NCI-H748 treated with DMSO at 0.1 percent for 48 hours (cell line): ENCODE measurements around the gene HIVEP3.
"Not testable (repeated sequence)": the region's sequence is repeated elsewhere in the genome, so short reads cannot be mapped to it uniquely, and the experiment has no call there.

Source experiments
- DNase-seq: peaks from one replicate; lab custom pipeline; 2025; lab: John Stamatoyannopoulos, UW

The HIVEP3 gene

DNA sequence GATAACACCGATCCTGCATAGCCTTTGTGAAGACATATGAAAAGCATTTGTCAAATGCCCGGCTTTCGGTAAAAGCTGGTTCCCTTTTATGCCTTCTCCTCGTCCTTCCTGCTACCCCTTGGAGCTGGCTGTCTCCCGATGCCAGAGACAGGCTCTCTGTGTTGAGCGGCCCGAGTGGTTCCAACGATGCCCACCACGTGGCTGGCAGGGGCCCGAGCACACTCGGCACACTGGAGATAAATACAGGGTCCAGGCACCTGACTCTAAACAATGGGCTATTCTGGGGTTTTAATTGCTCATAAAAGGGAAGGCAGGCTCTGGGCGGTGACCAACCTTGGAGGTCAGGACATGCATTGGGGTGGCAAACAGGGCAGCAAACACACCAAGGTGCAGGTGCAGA, 207.1 kb downstream of the HIVEP3 start:
- no peak for DNase-seq

DNA sequence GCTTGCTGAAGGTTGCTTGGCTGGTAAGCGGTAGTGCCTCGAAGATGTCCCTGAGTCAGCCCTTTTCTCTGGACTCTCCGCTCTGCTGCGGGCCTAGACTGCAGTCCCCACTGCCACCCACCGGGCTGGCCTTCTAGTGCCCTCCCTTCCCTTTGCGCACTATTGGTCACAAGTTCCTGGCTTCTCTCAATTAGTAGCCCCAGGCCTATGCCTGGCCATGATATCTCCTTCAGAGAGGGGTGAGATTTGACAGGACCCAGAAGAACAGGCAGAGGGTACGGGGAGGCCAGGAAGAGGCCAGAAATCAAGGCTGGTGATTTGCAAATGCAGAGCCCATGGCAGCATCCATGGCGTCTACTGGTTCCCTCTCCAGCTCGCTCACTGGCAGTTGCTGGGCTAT, 207.7 kb downstream of the HIVEP3 start:
- no peak for DNase-seq

- DNase-seq = no peak
These were observed 208.8 kb downstream of the HIVEP3 start for GRCh38 chr1:41709873-41710272.

GRCh38 chr1:41709331-41709730, 209.4 kb downstream of the HIVEP3 start:
- no peak for DNase-seq

GRCh38 chr1:41708332-41708731, 210.4 kb downstream of the HIVEP3 start:
- no peak for DNase-seq

DNA sequence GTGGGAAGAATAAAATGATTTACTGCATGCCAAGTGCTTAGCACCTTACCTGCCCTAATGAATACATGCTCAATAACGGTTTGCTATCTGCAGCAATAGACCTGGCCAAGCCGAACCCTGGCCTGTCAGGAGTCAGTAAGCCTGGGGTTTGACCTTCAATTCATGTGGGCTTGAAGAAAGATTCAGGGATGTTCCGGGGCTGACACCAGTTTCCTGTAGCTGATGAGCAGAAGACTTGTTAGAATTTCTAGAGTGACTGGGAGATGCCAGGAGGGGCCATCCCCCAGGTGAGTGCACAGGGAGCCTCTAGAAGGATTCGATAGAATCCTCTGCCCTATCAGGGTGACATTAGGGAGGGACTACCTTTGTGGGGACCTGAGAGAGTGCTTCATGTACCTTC, 210.9 kb downstream of the HIVEP3 start:
- DNase-seq = no peak

DNA sequence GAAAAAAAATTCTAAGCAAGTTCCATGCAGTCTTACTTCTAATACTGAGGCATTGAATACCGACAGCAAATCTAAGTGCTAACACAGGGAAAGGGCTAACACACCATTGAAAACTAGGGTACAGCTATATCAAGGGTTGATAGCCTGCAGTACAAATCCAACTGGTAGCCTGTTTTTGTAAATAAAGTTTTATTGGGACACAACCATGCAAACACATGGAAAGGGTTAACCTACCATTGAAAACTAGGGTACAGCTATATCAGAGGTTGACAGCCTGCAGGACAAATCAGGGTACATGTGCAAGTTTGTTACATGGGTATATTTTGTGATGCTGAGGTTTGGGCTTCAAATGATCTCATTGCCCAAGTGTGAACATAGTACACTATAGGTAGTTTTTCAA, 212.9 kb downstream of the HIVEP3 start:
- DNase-seq = no peak

- DNase-seq = no peak
These were observed 214.5 kb downstream of the HIVEP3 start for GRCh38 chr1:41704196-41704595.

- DNase-seq = no peak
These were observed 216.0 kb downstream of the HIVEP3 start for GRCh38 chr1:41702771-41703170.

GRCh38 chr1:41700986-41701535, 217.7 kb downstream of the HIVEP3 start:
- no peak for DNase-seq

DNA sequence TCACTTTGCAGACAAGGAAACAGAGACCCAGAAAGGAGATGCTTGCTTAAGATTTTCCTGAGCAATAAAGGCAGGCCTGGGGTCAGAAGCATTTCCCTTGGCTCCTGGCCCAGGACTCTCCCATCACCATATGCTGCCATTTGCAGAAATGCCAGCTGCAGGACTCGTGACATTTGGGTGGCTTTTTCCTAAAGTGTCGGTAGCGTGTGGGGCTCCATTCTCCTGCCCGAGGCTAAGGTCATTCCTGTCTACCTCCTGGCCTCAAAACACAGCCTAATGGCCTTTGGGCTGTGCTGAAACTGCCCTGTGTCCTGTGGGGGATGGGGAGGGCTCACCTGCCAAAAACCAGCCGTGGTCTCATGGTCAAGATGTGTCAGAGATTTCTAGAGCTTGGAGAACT, 218.1 kb downstream of the HIVEP3 start:
- DNase-seq = no peak

DNA sequence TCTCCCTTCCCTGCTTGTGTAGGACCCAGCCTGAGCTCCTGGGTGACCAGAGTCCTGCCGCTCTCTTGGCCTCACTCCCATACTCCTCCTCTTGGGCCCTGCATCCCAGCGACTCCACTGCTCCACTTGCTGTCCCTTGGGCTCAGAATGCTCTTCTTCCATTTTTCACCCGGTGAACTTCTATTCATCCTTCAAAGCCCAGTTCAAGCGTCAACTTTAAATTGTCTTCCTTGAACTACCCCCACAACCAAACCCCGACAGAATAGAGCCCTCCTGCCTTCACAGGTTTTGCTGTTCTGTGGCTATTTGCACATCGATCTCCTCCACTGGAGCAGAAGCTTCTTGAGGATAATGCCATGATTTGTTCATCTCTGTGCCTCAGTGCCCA, 218.9 kb downstream of the HIVEP3 start:
- no peak for DNase-seq

DNA sequence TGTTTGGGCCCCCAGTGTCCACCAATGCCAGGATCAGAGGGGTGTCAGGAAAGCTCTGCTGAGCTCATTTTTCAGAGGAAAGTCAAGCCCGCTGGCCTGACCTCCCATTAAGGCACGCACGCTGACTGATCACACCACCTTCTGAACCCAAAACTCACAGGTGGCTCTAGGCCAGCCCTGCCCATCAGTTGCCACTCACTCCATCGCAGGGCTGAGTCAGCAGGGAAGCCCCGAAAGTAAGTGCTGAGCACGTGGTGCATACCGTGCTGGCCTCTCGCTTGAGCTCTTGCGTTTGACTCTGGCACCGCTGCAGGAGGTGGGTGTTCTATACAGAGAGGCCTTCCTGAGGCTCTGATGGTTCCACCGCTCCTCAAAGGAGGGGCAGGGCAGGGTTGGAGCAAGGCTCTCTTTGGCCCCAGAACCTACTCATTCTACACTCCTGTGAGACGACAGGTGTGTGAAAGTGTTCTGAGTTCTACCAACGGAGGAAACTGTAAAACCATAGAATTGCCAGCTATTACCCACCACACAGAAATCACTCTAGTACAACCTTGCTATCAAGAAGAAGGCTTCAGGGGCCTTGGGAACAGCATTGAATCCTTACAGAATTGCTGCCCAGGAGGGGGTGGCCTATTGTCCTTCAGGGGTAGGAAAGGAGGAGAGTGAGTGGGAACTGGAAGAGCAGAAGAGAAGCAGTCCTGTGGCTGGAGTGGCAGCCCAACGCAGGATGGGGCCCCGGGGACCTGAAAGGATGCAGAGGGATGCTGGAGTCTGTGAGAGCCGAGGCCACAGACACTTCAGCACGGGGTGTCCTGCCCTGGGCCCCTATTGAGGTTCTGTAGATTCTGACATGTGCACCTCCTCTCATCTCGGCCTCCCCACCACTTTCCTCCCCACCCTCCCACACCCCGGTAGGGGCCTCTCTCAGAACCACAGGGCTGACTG, 219.5 kb downstream of the HIVEP3 start:
- DNase-seq = no peak

GRCh38 chr1:41696381-41696780, 222.3 kb downstream of the HIVEP3 start:
- DNase-seq = no peak

- no peak for DNase-seq
These were observed 223.5 kb downstream of the HIVEP3 start for GRCh38 chr1:41695118-41695745.

DNA sequence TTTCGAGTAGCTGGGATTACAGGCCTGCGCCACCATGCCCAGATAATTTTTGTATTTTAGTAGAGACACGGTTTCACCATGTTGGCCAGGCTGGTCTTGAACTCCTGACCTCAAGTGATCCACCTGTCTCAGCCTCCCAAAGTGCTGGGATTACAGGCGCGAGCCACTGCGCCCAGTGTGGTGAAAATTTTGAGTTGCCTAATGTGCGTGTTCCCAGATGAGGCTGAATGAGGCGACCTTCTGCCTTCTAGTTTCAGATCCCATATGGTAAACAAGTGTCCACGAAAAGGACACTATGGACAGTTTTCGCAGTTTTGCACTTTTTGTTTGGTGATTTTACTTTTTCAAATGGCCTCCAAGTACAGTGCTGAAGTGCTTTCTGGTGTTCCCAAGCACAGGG, 226.8 kb downstream of the HIVEP3 start:
- DNase-seq = not testable (repeated sequence)

- no peak for DNase-seq
These were observed 227.3 kb downstream of the HIVEP3 start for GRCh38 chr1:41691424-41691823.

DNA sequence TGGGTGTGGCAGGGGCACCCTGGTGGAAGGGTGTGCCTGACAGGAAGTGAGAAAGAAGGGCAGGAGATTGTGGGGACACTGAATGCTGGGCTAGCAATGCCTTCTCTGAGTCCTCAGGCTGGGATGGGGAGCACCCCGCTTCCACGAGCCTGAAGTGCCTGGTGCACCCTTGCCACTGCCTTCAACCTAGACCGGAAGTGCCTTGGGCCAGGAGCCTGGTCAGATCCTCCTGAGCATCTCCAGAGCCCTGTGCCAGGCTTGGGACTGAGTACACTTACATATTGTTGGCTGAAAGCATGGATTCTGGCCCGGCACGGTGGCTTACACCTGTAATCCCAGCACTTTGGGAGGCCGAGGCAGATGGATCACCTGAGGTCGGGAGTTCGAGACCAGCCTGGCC, 228.4 kb downstream of the HIVEP3 start:
- no peak for DNase-seq

DNA sequence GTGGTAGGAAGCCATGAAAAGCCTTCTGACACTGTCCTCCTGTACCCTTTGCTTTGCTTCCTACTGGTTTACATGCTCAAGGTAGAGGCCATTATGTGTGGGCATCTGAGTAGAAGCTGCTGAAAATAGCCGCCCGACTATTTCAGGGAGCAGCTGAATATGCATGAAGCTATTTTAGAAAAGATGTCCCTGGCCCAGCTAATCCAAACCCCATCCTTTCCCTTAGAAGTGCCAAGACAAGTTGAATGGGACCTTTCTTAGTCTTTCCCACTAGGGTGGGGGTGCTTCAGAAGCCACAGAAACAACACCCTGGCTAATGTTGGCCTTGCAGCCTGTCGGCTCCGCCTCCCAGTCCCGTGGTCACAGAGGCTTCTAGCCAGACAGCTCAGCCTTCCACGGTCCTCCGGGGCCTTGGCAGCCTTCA, 229.2 kb downstream of the HIVEP3 start:
- no peak for DNase-seq

GRCh38 chr1:41689139-41689538, 229.6 kb downstream of the HIVEP3 start:
- DNase-seq = no peak

- DNase-seq = no peak
These were observed 231.7 kb downstream of the HIVEP3 start for GRCh38 chr1:41687007-41687406.

DNA sequence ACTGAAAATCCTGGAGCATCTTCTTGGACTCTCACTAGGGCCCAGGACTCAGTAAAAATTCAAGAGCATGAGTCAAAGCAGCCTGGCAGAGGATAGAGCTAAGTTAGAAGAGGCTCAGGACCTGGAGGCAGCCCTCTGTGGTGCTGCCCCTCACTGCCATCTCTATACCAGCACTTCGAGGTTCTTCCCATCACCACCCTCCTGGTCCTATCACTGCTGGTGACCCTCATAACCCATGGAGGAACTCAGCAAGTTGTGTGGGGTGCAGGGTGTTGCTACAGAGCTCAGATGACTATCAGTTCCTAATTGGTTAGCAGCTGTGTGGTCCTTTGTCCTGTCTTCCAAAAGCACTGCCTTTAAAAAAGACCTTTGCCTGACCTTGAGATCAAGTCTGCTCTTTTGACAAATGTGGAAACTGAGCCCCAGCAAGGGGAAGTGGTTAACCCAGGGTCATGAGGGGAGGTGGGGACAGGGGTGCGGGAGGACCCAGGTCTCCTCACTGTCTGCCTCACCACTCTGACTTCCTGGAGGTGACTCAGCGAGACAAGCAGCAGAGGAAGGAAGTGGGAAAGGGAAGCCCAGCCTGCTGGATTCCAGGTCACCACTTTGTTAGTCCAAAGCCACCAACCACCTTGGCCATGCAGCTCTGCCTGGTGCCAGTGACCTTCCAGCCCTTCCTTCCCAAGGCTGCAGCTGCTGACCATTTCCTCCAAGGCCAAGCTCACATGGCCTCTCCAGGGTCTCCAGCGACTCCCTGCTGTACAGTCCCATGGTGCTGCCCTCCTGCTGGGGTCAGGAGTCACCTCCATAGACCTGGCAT, 234.8 kb downstream of the HIVEP3 start:
- no peak for DNase-seq
